Inflammatory macrophage treated with lipopolysaccharide for 1 hour (primary cell): ENCODE measurements around the gene HACD2.

Experiments used
- DNase-seq, 2 donors: peaks; one replicate each; pipeline ENCODE4 v3.0.0-alpha.2; 2020 to 2022

Gene HACD2

GRCh38 chr3:123479891-123480290 lies 105.0 kb downstream of the HACD2 start:
- DNase-seq: no peak

GRCh38 chr3:123478314-123478713 lies 106.5 kb downstream of the HACD2 start:
- DNase-seq: no peak

GRCh38 chr3:123476967-123477750 lies 107.7 kb downstream of the HACD2 start:
- no peak for DNase-seq

- no peak for DNase-seq
These were observed 109.1 kb downstream of the HACD2 start for GRCh38 chr3:123475786-123476185.

GRCh38 chr3:123471106-123471505 lies 113.7 kb downstream of the HACD2 start:
- no peak for DNase-seq

- no peak for DNase-seq
These were observed 115.4 kb downstream of the HACD2 start for GRCh38 chr3:123469323-123469995.

- no peak for DNase-seq
These were observed 117.8 kb downstream of the HACD2 start for GRCh38 chr3:123467046-123467445.

- no peak for DNase-seq
These were observed 120.6 kb downstream of the HACD2 start for GRCh38 chr3:123464211-123464610.

- no peak for DNase-seq
These were observed 125.0 kb downstream of the HACD2 start for GRCh38 chr3:123459862-123460261.

- no peak for DNase-seq
These were observed 126.6 kb downstream of the HACD2 start for GRCh38 chr3:123458255-123458654.

GRCh38 chr3:123457841-123458240 lies 127.0 kb downstream of the HACD2 start:
- no peak for DNase-seq

- DNase-seq: no peak
These were observed 131.2 kb downstream of the HACD2 start for GRCh38 chr3:123453675-123454074.

- no peak for DNase-seq
These were observed 133.7 kb downstream of the HACD2 start for GRCh38 chr3:123451186-123451585.

- DNase-seq: no peak
These were observed 134.8 kb downstream of the HACD2 start for GRCh38 chr3:123449997-123450604.

- no peak for DNase-seq
These were observed 135.5 kb downstream of the HACD2 start for GRCh38 chr3:123449102-123449996.

- DNase-seq: no peak
These were observed 136.2 kb downstream of the HACD2 start, which contains the start of gene ADCY5 for GRCh38 chr3:123448536-123449101. TSS of gene ADCY5 (minus strand) at chr3:123449090. CDS start at chr3:123448545, 545 bp downstream.

GRCh38 chr3:123447749-123448517 lies 136.9 kb downstream of the HACD2 start:
- peak in 1 of 2 donors; percentile 23 for DNase-seq

- no peak for DNase-seq
These were observed 137.5 kb downstream of the HACD2 start for GRCh38 chr3:123447416-123447748.

- no peak for DNase-seq
These were observed 138.2 kb downstream of the HACD2 start for GRCh38 chr3:123446610-123447109.

GRCh38 chr3:123446210-123446609 lies 138.6 kb downstream of the HACD2 start:
- DNase-seq: no peak

GRCh38 chr3:123445702-123446101 lies 139.2 kb downstream of the HACD2 start:
- DNase-seq: no peak

GRCh38 chr3:123444744-123445143 lies 140.1 kb downstream of the HACD2 start:
- no peak for DNase-seq
